Stomach smooth muscle (tissue), 2 donors: ENCODE results near the gene ARHGDIA.
"Not testable (repeated sequence)": the region's sequence is repeated elsewhere in the genome, so short reads cannot be mapped to it uniquely, and the experiment has no call there.

ENCODE experiments used
- H3K27ac ChIP-seq: one replicate; pipeline ENCODE4 v1.7.0; 2013; ENCODE audit warnings: mild to moderate bottlenecking, low read length, inconsistent platforms
- H3K27me3 ChIP-seq, 2 donors: one replicate each; pipeline ENCODE4 v1.7.0; 2013; ENCODE audit warnings: low read length in 2 of 2; ENCODE audit not compliant: insufficient read depth in 2 of 2, control insufficient read depth in 1 of 2
- H3K36me3 ChIP-seq, 2 donors: one replicate each; pipeline ENCODE4 v1.7.0; 2013; ENCODE audit warnings: low read length in 2 of 2; ENCODE audit not compliant: control insufficient read depth in 2 of 2, insufficient read depth in 2 of 2
- H3K4me1 ChIP-seq: one replicate; pipeline ENCODE4 v1.7.0; 2013; ENCODE audit warnings: low read length; ENCODE audit not compliant: control insufficient read depth, insufficient read depth
- H3K4me3 ChIP-seq, 2 donors: one replicate each; pipeline ENCODE4 v1.7.0; 2013; ENCODE audit warnings: low read length in 2 of 2
- H3K9ac ChIP-seq, 2 donors: one replicate each; pipeline ENCODE4 v1.7.0; 2013; ENCODE audit warnings: low read length in 2 of 2, mild to moderate bottlenecking in 1 of 2
- H3K9me3 ChIP-seq, 2 donors: one replicate each; pipeline ENCODE4 v1.7.0; 2013; ENCODE audit warnings: low read length in 2 of 2; ENCODE audit not compliant: control insufficient read depth in 2 of 2
- donor health status: healthy.
- donor health status: Pancreatic carcinoma.

The ARHGDIA gene

DNA sequence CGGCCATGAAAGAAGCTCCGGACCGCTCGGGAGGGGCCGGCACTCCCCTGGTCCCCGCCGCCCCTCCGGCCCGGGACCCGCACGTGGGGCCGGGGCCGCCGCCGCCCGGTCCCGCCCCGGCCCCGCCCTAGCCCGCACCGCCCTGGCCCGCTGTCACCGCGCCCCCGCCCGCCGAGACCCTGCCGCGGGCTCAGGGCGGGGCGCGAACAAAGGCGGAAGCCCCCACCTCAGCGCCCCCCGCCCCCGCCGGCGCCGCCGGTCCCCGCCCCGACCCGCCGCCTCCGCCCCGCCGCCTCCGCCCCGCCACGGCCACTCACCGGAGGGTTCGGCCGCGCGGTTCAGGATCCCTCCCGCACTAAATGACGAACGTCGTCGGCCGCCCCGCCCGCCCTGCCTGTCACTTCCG, at the start of gene ARHGDIA:
ARHGDIA (minus strand) TSS at position 357 of the 406 bp plus-strand sequence. CDS start 1,407 bp downstream, outside the sequence.
- Histone ChIP-seq H3K4me1 (peaks cover 55% of the 10 kb centered on the region), H3K4me3 (peak within 1 kb of the TSS; percentile 91), H3K27ac (peak within 1 kb of the TSS; percentile 97), H3K36me3 (peaks cover 0 to 10% of the 10 kb centered on the region in 2 donors), H3K27me3 (no peaks in the 10 kb centered on the region), H3K9me3 (no peaks in the 10 kb centered on the region), H3K9ac (peak within 1 kb of the TSS; percentile 93 to 99)

DNA sequence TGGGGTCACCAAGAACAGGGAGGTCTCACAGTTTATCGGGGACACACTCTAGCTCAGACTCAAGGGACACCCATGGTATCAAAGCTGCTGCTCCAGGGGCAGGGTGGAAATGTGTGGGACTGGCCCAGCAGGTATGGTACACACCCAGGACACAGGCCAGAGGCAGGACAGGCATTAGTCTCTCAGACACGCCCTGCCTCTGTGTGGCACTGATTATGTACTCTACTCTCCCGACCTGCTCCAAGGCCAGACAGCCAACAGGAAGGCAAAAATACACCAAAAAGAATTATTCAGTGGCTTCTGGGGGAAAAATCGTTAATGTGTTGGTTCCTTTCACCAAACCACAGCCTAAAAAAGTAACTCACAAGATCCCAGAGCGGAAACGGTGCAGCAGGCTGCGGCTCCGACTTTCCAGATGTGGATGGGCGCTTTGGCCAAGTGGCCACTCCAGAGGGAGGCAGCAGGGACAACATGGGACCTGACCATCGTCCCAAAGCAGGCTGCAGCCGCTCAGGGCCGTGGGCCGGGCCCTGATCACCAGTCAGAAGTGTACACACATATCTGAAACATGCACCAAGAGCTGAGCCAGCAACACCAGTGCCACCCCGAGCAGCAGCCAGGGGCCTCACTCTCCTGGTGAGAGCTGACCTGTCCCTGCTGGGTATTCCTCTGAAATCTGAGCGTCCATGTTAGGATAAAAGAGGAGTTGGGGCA, 47.9 kb upstream of the ARHGDIA start:
- Histone ChIP-seq H3K27me3 (no peaks in the 10 kb centered on the region), H3K36me3 (peaks cover 22 to 35% of the 10 kb centered on the region in 2 donors), H3K4me3 (no peak overlapping the region)

DNA sequence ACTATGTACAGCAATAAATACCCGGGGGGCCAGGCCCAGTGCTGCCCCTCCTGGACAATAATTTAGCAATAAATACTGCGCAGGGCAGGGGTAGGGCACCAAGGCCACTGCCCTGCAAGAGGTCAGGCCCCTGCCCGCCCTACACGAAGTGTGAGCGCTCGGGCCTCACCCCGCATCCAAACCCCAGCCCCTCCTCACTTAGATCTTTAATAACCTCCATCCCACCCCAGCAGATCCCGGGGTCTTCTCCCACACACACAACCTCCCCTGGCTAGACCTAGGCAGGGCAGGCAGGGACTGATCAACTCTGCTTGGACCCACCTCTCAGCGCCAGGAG, 47.2 kb upstream of the ARHGDIA start:
- H3K9ac ChIP-seq, H3K27me3 ChIP-seq, H3K27ac ChIP-seq, H3K9me3 ChIP-seq: not testable (repeated sequence)
- peak overlapping the region; percentile 46 to 83 for H3K4me3 ChIP-seq
- peaks cover 41% of the 10 kb centered on the region for H3K4me1 ChIP-seq
- peaks cover 26 to 41% of the 10 kb centered on the region in 2 donors for H3K36me3 ChIP-seq

More for the DNA sequence above, 47.9 kb upstream of the ARHGDIA start:
- Histone ChIP-seq H3K9ac (no peak overlapping the region), H3K9me3 (no peaks in the 10 kb centered on the region), H3K27ac (no peak overlapping the region), H3K4me1 (peaks cover 48% of the 10 kb centered on the region)

DNA sequence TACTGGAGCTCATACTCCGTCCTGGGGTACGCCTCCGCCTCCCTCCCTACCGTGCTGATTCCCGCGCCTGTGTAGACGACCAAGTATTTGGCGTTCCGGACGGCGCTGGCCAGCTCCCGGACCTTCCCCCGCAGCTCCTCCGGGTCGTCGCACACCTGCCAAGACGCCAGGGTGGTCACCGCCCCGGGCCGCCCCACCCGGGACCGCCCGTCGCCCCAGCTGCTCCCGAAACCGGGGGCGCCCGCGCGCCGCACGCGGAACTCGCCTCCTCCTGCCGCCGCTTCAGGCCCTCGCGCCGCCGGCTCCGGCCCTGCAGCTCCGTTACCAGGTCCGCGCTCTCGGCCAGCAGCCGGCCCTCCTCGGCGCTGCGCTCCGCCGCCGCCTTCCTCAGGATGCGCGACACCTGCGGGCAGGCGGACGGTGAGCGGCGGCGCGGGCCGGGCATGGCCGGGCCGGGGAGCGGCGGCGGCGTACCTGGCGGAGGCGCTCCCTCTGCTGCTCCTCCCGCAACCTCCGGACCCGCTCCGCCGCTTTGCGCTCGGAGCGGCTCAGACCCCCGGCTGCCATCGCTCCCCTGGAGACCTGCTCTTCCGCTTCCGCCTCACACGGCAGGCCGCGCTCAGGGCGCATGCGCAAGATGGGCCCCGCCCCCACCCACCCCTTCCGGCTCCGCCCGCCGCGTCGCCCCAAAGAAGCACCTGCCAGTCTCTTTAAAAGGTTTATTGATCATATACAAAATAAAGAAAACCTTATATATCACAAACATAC, 46.6 kb upstream of the ARHGDIA start, which contains the start of gene SIRT7:
SIRT7 (minus strand) TSS at position 612 of the 768 bp plus-strand sequence; CDS start at position 567, 45 bp downstream.
- peak within 1 kb of the TSS; percentile 76 to 83 for H3K4me3 ChIP-seq
- no peaks in the 10 kb centered on the region for H3K9me3 ChIP-seq
- peak within 1 kb of the TSS; percentile 52 to 60 for H3K9ac ChIP-seq
- peaks cover 36% of the 10 kb centered on the region for H3K4me1 ChIP-seq
- H3K27ac ChIP-seq, result no peak within 1 kb of the TSS
- peaks cover 26 to 43% of the 10 kb centered on the region in 2 donors for H3K36me3 ChIP-seq
- H3K27me3 ChIP-seq, result no peaks in the 10 kb centered on the region

DNA sequence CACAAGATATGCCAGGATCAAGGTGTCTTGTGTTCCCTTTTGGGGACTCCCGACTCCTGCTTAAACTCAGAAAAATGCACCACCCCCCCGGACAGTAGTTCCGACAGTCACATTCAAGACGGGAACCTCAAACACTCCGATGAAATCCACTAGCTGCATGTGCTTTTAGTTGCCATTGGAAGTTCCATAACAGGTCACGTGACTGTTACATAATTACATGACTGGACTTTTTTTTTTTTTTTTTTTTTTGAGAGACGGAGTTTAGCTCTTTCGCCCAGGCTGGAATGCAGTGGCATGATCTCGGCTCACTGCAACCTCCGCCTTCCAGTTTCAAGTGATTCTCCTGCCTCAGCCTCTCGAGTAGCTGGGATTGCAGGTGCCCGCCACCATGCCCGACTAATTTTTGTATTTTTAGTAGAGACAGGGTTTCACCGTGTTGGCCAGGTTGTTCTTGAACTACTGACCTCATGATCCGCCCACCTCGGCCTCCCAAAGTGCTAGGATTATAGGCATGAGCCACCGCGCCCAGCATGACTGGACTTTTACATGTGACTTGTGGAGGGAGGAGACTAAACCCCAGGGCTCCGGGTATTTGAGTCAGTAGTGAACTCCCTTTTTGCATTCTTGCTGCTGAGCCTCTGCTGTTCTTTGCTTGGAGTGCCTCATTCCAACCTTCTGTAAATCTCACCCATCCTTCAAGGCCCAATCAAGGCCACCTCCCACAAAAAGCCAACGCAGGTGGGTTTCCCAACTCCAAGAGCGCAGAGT, 45.3 kb upstream of the ARHGDIA start:
- Histone ChIP-seq H3K36me3 (peaks cover 22 to 36% of the 10 kb centered on the region in 2 donors), H3K9me3 (no peaks in the 10 kb centered on the region), H3K4me1 (peaks cover 29% of the 10 kb centered on the region), H3K9ac (no peak overlapping the region), H3K4me3 (peak overlapping the region in 1 of 2 donors; percentile 83), H3K27me3 (no peaks in the 10 kb centered on the region), H3K27ac (no peak overlapping the region)

DNA sequence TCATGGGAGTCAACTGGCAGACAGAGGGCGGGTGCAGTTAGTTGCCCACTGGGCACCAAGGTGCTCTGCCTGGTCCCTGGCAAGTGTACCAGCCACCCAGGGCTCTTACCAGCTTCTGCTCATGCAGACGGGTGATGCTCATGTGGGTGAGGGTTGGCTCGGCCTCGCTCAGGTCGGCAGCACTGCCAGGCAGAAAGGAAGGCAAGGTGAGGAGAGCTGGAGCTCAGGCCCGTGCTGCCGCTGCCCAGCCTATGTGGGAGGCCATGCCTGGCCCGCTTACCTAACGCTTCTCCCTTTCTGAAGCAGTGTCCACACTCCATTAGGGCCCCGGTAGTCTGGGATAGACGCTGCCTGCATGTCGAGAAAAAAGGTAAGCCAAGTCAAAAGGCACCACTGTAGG, 44.2 kb upstream of the ARHGDIA start:
- Histone ChIP-seq H3K4me1 (peaks cover 31% of the 10 kb centered on the region), H3K9ac (no peak overlapping the region), H3K9me3 (no peaks in the 10 kb centered on the region), H3K27me3 (no peaks in the 10 kb centered on the region), H3K36me3 (peaks cover 22 to 28% of the 10 kb centered on the region in 2 donors), H3K4me3 (no peak overlapping the region), H3K27ac (no peak overlapping the region)

DNA sequence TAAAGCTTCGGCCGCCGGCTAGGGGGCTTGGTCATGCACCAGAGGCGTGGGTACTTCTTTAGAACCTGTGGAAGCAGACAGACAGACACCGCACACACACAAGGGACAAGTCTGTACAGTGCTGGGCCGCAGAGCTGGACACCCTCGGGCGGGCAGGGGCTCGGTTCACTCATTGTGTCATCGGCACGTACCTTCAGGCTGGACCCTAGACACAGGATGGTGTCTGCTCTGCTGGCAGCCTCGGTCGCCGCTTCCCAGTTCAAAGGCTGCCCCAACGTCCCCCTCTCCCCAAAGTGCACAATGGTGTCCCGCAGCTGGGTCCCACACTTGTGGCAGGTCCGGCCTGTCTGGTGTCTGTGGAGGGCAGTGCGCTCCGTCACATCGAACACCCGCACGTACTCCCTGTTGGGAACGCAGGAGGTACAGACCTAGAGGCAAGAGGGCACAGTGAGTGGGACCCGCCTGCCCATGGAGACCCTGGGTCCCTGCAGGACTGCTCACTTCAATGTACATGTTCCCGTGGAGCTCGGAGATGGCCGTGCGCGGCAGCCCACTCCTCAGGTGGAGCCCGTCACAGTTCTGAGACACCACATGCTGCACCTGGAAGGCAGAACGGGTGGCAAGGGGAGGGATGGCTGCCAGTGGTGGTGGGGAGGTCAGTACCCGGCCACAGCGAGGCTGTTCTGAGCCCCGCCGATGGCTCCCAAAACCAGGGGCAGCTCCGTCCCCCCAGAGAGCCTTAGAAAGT, 43.1 kb upstream of the ARHGDIA start:
- peaks cover 36% of the 10 kb centered on the region for H3K4me1 ChIP-seq

DNA sequence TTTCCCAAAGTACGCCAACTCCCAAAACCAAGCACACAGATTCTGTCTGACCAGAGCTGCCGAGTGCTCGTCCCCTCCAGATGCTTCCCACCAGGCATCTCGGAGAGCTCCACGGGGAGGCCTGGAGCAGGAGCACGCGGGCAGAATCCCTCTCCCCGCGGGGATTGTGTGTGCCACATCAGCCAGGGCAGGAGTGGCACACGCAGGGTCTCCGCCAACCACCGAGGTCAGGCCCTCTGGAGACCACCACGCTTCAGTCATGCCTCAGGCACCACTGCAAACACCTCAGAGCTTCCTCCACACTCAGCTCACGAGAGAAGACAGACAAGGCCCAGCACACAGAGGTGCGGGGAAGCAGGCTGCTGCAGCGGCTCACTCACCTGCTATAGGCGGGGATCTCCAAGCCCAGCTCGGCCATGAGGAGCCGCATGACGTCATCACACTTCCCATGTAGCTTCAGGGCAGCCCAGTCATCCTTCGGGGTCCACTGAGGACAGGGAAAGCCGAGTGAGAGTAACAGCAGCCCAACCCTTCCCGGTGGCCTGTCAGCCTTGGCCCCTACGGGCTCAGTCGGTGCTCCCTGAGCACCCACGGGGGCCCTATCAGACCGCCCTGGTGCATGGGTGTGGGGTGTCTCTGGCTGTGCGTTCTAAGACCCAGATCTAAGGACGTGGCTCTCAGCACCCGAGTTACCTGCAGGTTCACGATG, 42.4 kb upstream of the ARHGDIA start:
- Histone ChIP-seq H3K27me3 (no peaks in the 10 kb centered on the region), H3K9ac (no peak overlapping the region), H3K9me3 (no peaks in the 10 kb centered on the region), H3K27ac (no peak overlapping the region), H3K36me3 (peaks cover 15 to 25% of the 10 kb centered on the region in 2 donors), H3K4me3 (no peak overlapping the region), H3K4me1 (peaks cover 36% of the 10 kb centered on the region)

More for the DNA sequence above, 43.1 kb upstream of the ARHGDIA start:
- H3K27me3 ChIP-seq, result no peaks in the 10 kb centered on the region
- H3K9ac ChIP-seq, result no peak overlapping the region
- no peaks in the 10 kb centered on the region for H3K9me3 ChIP-seq
- no peak overlapping the region for H3K27ac ChIP-seq
- H3K4me3 ChIP-seq, result no peak overlapping the region
- peaks cover 16 to 25% of the 10 kb centered on the region in 2 donors for H3K36me3 ChIP-seq

DNA sequence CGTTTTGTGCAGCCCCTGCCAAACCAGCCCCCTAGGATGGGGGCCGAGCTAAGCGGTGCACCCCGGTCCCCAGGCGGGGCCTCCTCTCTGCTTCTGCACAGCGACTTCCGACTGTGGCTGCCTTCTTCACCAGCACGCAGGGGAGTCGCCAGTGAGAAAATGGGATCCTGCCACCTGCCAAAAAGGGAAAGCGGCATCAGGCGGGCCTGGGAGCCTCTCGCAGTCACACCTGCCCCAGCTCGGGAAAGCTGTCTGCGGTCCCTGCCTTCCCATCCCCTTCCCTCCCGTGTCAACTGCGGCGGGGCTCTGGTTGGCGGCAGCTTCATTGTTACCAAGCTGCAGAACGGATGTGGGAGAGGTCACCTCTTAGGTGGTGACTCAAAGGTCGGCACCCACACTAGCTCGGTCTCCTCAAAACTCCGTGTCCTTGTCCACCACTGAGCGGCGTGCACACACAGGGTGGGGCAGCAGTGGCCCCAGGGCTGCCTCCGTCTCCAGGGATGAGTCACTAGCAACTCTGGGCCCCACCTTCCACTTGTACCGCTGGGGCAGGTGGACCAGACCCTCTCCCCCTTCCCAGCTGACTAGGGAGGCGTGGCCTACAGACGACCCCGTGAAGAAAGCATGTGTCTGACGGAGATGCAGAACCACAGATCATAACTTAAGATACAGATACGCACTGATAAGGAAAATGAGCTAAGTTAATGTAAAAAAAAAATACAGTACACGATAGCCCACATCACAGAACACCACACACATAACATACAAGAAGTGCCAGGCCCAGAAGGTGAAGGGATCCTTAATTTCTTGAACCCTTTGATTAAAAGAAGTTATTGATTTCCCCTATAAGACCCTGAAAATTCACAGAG, 41.5 kb upstream of the ARHGDIA start:
- Histone ChIP-seq H3K9me3 (no peaks in the 10 kb centered on the region), H3K36me3 (peaks cover 15 to 25% of the 10 kb centered on the region in 2 donors), H3K9ac (no peak overlapping the region), H3K4me1 (peaks cover 32% of the 10 kb centered on the region), H3K4me3 (no peak overlapping the region), H3K27me3 (no peaks in the 10 kb centered on the region), H3K27ac (no peak overlapping the region)
